Measurements from ENCODE around the gene KRT15. TPM values are rescaled to one million over a fixed set of nuclear protein-coding genes. Genes with fewer than 3 reads are reported as not detected.

KRT15 gene
- total RNA-seq, 2 donors from 2014 or later, result 0.47 TPM; not detected in 1

GRCh38 chr17:41511716-41512115 is 7.0 kb downstream of the KRT15 start:
- TF ChIP-seq, protein P1, sequence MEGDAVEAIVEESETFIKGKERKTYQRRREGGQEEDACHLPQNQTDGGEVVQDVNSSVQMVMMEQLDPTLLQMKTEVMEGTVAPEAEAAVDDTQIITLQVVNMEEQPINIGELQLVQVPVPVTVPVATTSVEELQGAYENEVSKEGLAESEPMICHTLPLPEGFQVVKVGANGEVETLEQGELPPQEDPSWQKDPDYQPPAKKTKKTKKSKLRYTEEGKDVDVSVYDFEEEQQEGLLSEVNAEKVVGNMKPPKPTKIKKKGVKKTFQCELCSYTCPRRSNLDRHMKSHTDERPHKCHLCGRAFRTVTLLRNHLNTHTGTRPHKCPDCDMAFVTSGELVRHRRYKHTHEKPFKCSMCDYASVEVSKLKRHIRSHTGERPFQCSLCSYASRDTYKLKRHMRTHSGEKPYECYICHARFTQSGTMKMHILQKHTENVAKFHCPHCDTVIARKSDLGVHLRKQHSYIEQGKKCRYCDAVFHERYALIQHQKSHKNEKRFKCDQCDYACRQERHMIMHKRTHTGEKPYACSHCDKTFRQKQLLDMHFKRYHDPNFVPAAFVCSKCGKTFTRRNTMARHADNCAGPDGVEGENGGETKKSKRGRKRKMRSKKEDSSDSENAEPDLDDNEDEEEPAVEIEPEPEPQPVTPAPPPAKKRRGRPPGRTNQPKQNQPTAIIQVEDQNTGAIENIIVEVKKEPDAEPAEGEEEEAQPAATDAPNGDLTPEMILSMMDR (IDR thresholded peaks at IDR 0.05), result no peak
- no peaks in the 10 kb centered on the region for H3K27me3 ChIP-seq

GRCh38 chr17:41511116-41511515 is 7.6 kb downstream of the KRT15 start:
- Histone ChIP-seq H3K27me3 (no peaks in the 10 kb centered on the region), H3K9me3 (no peaks in the 10 kb centered on the region), H3K4me1 (no peaks in the 10 kb centered on the region), H3K4me3 (no peak overlapping the region), H3K27ac (no peak overlapping the region), H3K36me3 (no peaks in the 10 kb centered on the region)
- no peak for DNase-seq (ENCODE audit: low spot score)
- TF ChIP-seq, protein P1 (IDR thresholded peaks at IDR 0.05), result no peak

More at GRCh38 chr17:41511716-41512115, 7.0 kb downstream of the KRT15 start:
- Histone ChIP-seq H3K36me3 (no peaks in the 10 kb centered on the region), H3K4me3 (no peak overlapping the region), H3K27ac (no peak overlapping the region), H3K9me3 (no peaks in the 10 kb centered on the region), H3K4me1 (no peaks in the 10 kb centered on the region)
- no peak for DNase-seq (ENCODE audit: low spot score)

DNA sequence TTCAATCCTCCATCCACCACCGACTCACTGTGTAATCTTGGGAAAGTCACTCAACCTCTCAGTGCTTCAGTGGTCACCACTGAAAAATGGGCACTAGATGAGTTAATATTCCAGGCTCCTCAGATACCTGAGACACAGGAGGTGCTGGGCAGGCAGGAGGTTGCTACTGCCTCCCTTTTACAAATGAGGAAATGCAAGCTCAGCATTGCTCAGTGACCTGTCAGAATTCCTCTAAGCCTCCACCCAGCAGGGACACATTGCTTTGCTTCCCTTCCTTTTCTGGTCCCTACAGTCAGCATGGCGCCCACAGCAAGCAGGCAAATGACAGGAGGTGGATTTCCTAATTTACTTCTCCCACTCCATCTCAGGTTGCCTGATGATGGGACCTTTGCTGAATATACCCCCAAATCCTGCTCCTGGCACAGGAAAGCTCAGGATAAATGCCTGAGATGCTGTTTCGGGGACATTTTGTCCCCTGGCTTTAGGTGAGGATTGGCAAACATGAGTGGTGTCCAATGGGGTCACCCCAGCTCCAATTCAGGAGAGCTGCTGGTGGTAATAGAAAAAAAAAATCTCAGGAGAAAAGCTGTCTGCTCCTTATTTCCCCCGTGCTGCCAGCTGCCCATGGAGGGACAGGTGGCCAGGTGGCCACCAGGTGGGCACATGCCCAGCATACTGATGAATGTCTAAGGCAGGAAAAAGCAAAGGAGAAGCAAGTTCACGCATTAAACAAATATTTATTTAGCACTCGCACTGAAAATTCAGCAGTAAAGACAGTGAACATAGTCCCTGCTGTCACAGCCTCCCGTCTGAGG is 8.2 kb downstream of the KRT15 start:
- DNase-seq (ENCODE audit: low spot score), result no peak
- Histone ChIP-seq H3K4me3 (no peak overlapping the region), H3K27me3 (no peaks in the 10 kb centered on the region), H3K36me3 (no peaks in the 10 kb centered on the region), H3K9me3 (no peaks in the 10 kb centered on the region), H3K4me1 (no peaks in the 10 kb centered on the region), H3K27ac (no peak overlapping the region)
- TF ChIP-seq, protein P1 (IDR thresholded peaks at IDR 0.05), result no peak

GRCh38 chr17:41507315-41507880 is 11.3 kb downstream of the KRT15 start:
- H3K4me3 ChIP-seq, result no peak overlapping the region
- no peaks in the 10 kb centered on the region for H3K36me3 ChIP-seq
- H3K27ac ChIP-seq, result no peak overlapping the region
- TF ChIP-seq, protein P1 (IDR thresholded peaks at IDR 0.05), result no peak
- no peaks in the 10 kb centered on the region for H3K27me3 ChIP-seq
- no peak for DNase-seq (ENCODE audit: low spot score)
- no peaks in the 10 kb centered on the region for H3K9me3 ChIP-seq
- H3K4me1 ChIP-seq, result no peaks in the 10 kb centered on the region

DNA sequence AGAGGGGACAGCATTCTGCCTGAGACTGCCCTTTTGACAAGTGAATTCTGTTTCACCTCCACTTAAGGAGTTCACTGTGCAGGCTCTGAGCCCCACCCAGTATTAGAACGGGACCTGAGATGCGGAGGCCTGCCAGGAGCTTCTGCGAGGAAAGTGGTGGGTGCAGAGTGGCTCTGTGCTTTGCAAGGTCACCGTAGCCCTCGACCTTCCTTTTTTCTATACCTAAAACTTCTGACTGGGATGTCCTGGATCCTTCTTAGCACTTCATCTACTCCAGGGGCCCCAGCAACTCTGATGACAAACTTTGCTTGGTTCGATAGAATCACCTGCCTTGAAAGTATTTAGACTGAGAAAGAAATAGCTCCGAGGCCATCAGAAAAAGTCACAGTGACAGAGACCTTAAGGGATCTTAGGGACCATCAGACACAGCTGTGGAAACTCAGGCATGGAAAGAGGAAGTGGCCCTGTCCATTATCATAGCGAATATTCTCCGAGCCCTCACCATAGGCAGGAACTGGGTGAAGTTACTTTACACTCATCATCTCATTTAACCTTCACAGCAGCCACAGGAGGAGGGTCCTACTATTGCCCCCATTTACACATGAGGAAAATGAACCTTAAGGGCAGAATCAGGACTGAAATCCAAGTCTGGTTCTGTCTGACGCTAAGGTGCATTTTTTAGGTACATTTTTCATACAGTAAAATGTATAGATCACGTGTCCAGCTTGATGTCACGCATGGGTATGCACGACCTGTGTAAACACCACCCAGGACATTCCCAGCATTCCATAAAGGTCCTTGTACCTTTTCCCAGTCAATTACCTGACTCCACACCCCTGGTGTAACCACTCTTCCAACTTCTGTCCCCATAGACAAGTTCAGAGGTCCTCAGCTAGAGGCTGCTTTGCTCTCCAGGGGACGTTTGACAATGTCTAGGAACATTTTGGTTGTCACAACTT is 12.6 kb downstream of the KRT15 start:
- H3K27me3 ChIP-seq, result no peaks in the 10 kb centered on the region

More for the DNA sequence above, 12.6 kb downstream of the KRT15 start:
- H3K4me3 ChIP-seq, result no peak overlapping the region
- TF ChIP-seq, protein P1 (IDR thresholded peaks at IDR 0.05), result no peak
- H3K4me1 ChIP-seq, result no peaks in the 10 kb centered on the region
- H3K36me3 ChIP-seq, result no peaks in the 10 kb centered on the region
- no peak overlapping the region for H3K27ac ChIP-seq
- DNase-seq (ENCODE audit: low spot score), result no peak
- H3K9me3 ChIP-seq, result no peaks in the 10 kb centered on the region
